Keratinocyte (primary cell): Measurements from ENCODE around the gene MST1. TPM values are rescaled to one million over a fixed set of nuclear protein-coding genes. Genes with fewer than 3 reads are reported as not detected.

ENCODE experiments used
- DNase-seq: peaks from one replicate; pipeline ENCODE4 v3.0.0-alpha.2; 2011; ENCODE audit warnings: low read depth, missing footprints, low spot score
- FAIRE-seq: peaks from 2 replicates; lab custom pipeline; 2011; peaks lifted over from hg19 to GRCh38; lab: Jason Lieb, UNC
- H2AFZ ChIP-seq: 2 replicates; pipeline ENCODE4 v1.6.0; 2012; ENCODE audit warnings: low read length, control low read depth, inconsistent platforms; ENCODE audit not compliant: control insufficient read depth
- H3K27ac ChIP-seq: 2 replicates; pipeline ENCODE4 v1.5.1; 2011; ENCODE audit warnings: low read length; ENCODE audit not compliant: control insufficient read depth, insufficient read depth
- H3K27me3 ChIP-seq: 3 replicates; pipeline ENCODE4 v1.6.0; 2011; ENCODE audit warnings: low read length; ENCODE audit not compliant: control insufficient read depth, insufficient read depth; ENCODE audit errors: extremely low read depth
- H3K36me3 ChIP-seq, 2 experiments: 2 replicates in 1 of 2; 3 replicates in 1 of 2; pipeline ENCODE4 v1.5.1; 2011; ENCODE audit warnings: low read length in 2 of 2, mild to moderate bottlenecking in 1 of 2; ENCODE audit not compliant: control insufficient read depth in 2 of 2, insufficient read depth in 2 of 2; ENCODE audit errors: extremely low read depth in 1 of 2
- H3K4me1 ChIP-seq: 3 replicates; pipeline ENCODE4 v1.5.1; 2011; ENCODE audit warnings: low read length; ENCODE audit not compliant: control insufficient read depth, insufficient read depth; ENCODE audit errors: extremely low read depth
- H3K4me2 ChIP-seq: 3 replicates; pipeline ENCODE4 v1.6.0; 2011; ENCODE audit warnings: low read depth, low read length; ENCODE audit not compliant: control insufficient read depth, insufficient read depth; ENCODE audit errors: extremely low read depth
- H3K4me3 ChIP-seq, 3 experiments: fragments of 200-600 bp in 1 of 3; sonication (generic) in 1 of 3; 2 replicates in 2 of 3; 3 replicates in 1 of 3; pipeline ENCODE4 v1.5.1; 2011 to 2016; ENCODE audit warnings: low read length in 3 of 3, mild to moderate bottlenecking in 3 of 3, control low read depth in 2 of 3, inconsistent platforms in 1 of 3, low read depth in 1 of 3, mixed read lengths in 1 of 3, mixed run types in 1 of 3, moderate library complexity in 1 of 3; ENCODE audit not compliant: control insufficient read depth in 2 of 3, insufficient read depth in 2 of 3; ENCODE audit errors: extremely low read depth in 1 of 3
- H3K79me2 ChIP-seq: 2 replicates; pipeline ENCODE4 v1.6.0; 2012; ENCODE audit warnings: low read length; ENCODE audit not compliant: control insufficient read depth, insufficient read depth
- H3K9ac ChIP-seq: 3 replicates; pipeline ENCODE4 v1.6.0; 2011; ENCODE audit warnings: low read length; ENCODE audit not compliant: control insufficient read depth, insufficient read depth; ENCODE audit errors: extremely low read depth
- H3K9me1 ChIP-seq: 3 replicates; pipeline ENCODE4 v1.6.0; 2011; ENCODE audit warnings: low read length; ENCODE audit not compliant: control insufficient read depth, insufficient read depth; ENCODE audit errors: extremely low read depth
- H3K9me3 ChIP-seq: 2 replicates; pipeline ENCODE4 v1.5.1; 2012; ENCODE audit warnings: low read depth, low read length; ENCODE audit not compliant: control insufficient read depth
- H4K20me1 ChIP-seq: 3 replicates; pipeline ENCODE4 v1.6.0; 2011; ENCODE audit warnings: low read length; ENCODE audit not compliant: control insufficient read depth, insufficient read depth; ENCODE audit errors: extremely low read depth
- EZH2 ChIP-seq: IDR thresholded peaks from one replicate; pipeline ENCODE4 v1.6.1; 2012; ENCODE audit warnings: inconsistent platforms, mild to moderate bottlenecking, low read length, moderate library complexity
- dilution Hi-C: fragments of 300-500 bp; cut with MboI; formaldehyde crosslinking; loops from one replicate; pipeline ENCODE4 v1.7.0; 2020; ENCODE audit warnings: low sequenced_read_pairs; ENCODE audit not compliant: extremely low pct_ligation_motif_present
- polyA plus RNA-seq, 5 experiments: library from polyadenylated mRNA; depleted of rRNA in 3 of 5; stranded (reverse) in 3 of 5; stranded (forward) in 1 of 5; unstranded in 1 of 5; fragments of >200 nt; gene quantifications; 1 replicate in 1 of 5; 2 replicates in 3 of 5; 3 replicates in 1 of 5; pipeline versions ENCODE4 v1.2.1 to v1.2.3, GENCODE V29; 2011 to 2012; ENCODE audit warnings: missing spikeins in 2 of 5, low read depth in 1 of 5, low replicate concordance in 1 of 5
- TF ChIP-seq, protein P1 (sequence below), 3 experiments: IDR thresholded peaks in 1 of 3; conservative IDR thresholded peaks in 1 of 3; optimal IDR thresholded peaks in 1 of 3; 2 replicates in 2 of 3; 3 replicates in 1 of 3; pipeline versions ENCODE3 to v1.5.1; 2011; ENCODE audit warnings: low read length in 3 of 3, mild to moderate bottlenecking in 3 of 3, moderate library complexity in 2 of 3, control low read depth in 1 of 3, inconsistent platforms in 1 of 3; ENCODE audit not compliant: insufficient read depth in 2 of 3; ENCODE audit errors: extremely low read depth in 1 of 3

Gene MST1
- polyA plus RNA-seq, 1 donor (not counting 4 experiments of a cell fraction or from before 2014, with no cell fraction given), result 5.2 TPM

DNA sequence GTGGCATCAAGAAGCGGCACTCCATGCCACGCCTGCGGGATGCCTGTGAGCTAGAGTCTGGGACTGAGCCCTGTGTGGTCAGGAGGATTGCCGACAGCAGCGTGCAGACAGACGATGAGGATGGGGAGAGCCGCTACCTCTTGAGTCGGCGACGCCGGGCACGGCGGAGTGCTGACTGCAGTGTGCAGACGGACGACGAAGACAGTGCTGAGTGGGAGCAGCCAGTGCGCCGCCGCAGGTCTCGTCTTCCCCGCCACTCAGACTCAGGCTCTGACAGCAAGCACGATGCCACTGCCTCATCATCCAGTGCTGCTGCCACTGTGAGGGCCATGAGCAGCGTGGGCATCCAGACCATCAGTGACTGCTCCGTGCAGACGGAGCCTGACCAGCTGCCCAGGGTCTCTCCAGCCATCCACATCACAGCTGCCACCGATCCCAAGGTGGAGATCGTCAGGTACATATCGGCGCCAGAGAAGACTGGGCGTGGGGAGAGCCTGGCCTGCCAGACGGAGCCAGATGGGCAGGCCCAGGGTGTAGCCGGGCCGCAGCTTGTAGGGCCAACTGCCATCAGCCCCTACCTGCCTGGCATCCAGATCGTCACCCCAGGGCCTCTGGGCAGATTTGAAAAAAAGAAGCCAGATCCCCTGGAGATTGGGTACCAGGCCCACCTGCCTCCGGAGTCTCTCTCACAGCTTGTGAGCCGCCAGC, 31.9 kb downstream of the MST1 start:
- Histone ChIP-seq H3K9ac (no peak overlapping the region), H3K27me3 (peaks cover 25% of the 10 kb centered on the region), H3K27ac (no peak overlapping the region), H3K79me2 (no peaks in the 10 kb centered on the region), H3K9me3 (no peaks in the 10 kb centered on the region), H3K36me3 (no peaks in the 10 kb centered on the region), H3K4me2 (no peak overlapping the region), H3K4me1 (no peaks in the 10 kb centered on the region), H3K9me1 (no peaks in the 10 kb centered on the region), H2AFZ (no peak overlapping the region), H3K4me3 (no peak overlapping the region), H4K20me1 (no peaks in the 10 kb centered on the region)
- FAIRE-seq (no peak), DNase-seq (no peak)
- no peak for TF ChIP-seq EZH2
- TF ChIP-seq, protein P1, sequence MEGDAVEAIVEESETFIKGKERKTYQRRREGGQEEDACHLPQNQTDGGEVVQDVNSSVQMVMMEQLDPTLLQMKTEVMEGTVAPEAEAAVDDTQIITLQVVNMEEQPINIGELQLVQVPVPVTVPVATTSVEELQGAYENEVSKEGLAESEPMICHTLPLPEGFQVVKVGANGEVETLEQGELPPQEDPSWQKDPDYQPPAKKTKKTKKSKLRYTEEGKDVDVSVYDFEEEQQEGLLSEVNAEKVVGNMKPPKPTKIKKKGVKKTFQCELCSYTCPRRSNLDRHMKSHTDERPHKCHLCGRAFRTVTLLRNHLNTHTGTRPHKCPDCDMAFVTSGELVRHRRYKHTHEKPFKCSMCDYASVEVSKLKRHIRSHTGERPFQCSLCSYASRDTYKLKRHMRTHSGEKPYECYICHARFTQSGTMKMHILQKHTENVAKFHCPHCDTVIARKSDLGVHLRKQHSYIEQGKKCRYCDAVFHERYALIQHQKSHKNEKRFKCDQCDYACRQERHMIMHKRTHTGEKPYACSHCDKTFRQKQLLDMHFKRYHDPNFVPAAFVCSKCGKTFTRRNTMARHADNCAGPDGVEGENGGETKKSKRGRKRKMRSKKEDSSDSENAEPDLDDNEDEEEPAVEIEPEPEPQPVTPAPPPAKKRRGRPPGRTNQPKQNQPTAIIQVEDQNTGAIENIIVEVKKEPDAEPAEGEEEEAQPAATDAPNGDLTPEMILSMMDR (optimal IDR thresholded peaks at IDR 0.05 in 1 of 3, IDR thresholded peaks at IDR 0.05 in 1 of 3, conservative IDR thresholded peaks at IDR 0.05 in 1 of 3; ENCODE audit: extremely low read depth in 1 of 3, insufficient read depth in 2 of 3, low read length in 3 of 3), result no peak
- dilution Hi-C loops, result loop anchor here (25.0 kb wide), 1 partner anchor 95 kb away; the partner anchor contains the start of gene BSN

DNA sequence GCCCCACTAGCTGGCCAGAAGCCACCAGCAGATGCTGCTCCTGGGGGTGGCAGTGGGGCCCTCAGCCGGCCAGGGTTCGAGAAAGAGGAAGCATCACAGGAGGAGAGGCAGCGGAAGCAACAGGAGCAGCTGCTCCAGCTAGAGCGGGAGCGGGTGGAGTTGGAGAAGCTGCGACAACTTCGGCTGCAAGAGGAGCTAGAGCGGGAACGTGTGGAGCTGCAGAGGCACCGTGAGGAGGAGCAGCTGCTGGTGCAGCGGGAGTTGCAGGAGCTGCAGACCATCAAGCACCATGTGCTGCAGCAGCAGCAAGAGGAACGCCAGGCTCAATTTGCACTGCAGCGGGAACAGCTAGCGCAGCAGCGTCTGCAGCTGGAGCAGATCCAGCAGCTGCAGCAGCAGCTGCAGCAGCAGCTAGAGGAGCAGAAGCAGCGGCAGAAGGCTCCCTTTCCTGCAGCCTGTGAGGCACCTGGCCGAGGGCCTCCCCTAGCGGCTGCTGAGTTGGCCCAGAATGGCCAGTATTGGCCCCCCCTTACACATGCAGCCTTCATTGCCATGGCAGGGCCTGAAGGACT, 32.6 kb downstream of the MST1 start:
- H3K9me3 ChIP-seq, result no peaks in the 10 kb centered on the region
- H3K9me1 ChIP-seq, result no peaks in the 10 kb centered on the region
- no peaks in the 10 kb centered on the region for H4K20me1 ChIP-seq
- dilution Hi-C loops, result loop anchor here (25.0 kb wide), 1 partner anchor 94 kb away; the partner anchor contains the start of gene BSN
- H3K27ac ChIP-seq, result no peak overlapping the region
- no peak overlapping the region for H3K9ac ChIP-seq
- TF ChIP-seq, protein P1 (optimal IDR thresholded peaks at IDR 0.05 in 1 of 3, IDR thresholded peaks at IDR 0.05 in 1 of 3, conservative IDR thresholded peaks at IDR 0.05 in 1 of 3; ENCODE audit: extremely low read depth in 1 of 3, insufficient read depth in 2 of 3, low read length in 3 of 3), result peak in 2 of 3 experiments; percentile 35 to 71
- no peak for TF ChIP-seq EZH2
- no peak for FAIRE-seq
- H3K36me3 ChIP-seq, result no peaks in the 10 kb centered on the region
- H3K4me3 ChIP-seq, result no peak overlapping the region
- no peak overlapping the region for H2AFZ ChIP-seq
- DNase-seq, result no peak
- H3K79me2 ChIP-seq, result no peaks in the 10 kb centered on the region
- no peaks in the 10 kb centered on the region for H3K4me1 ChIP-seq
- no peak overlapping the region for H3K4me2 ChIP-seq
- H3K27me3 ChIP-seq, result peaks cover 25% of the 10 kb centered on the region
